HG03159 (cell line): ENCODE data around the gene PARD6A.
A peak's percentile ranks its signal among the peaks of the same experiment; 100 is the strongest.

ENCODE experiments used
- ATAC-seq: cut with Tn5 transposase; IDR thresholded peaks from one replicate; pipeline ENCODE4 v1.9.1; 2021; ENCODE audit warnings: mild to moderate bottlenecking, moderate library complexity; ENCODE audit not compliant: unreplicated experiment

The PARD6A gene

GRCh38 chr16:67666559-67667452 lies 6.0 kb downstream of the PARD6A start, which contains the start of the genes C16orf86 and ENKD1:
Gene C16orf86 (plus strand): TSS chr16:67666814. CDS start chr16:67666971, 157 bp downstream.
Gene ENKD1 (minus strand): TSS chr16:67666750. CDS start chr16:67666442, 308 bp downstream.
- peak; percentile 48 for ATAC-seq

GRCh38 chr16:67667453-67667816 lies 6.7 kb downstream of the PARD6A start:
- ATAC-seq = no peak

- ATAC-seq = peak; percentile 63
These were observed 7.2 kb downstream of the PARD6A start for GRCh38 chr16:67667817-67668494.

DNA sequence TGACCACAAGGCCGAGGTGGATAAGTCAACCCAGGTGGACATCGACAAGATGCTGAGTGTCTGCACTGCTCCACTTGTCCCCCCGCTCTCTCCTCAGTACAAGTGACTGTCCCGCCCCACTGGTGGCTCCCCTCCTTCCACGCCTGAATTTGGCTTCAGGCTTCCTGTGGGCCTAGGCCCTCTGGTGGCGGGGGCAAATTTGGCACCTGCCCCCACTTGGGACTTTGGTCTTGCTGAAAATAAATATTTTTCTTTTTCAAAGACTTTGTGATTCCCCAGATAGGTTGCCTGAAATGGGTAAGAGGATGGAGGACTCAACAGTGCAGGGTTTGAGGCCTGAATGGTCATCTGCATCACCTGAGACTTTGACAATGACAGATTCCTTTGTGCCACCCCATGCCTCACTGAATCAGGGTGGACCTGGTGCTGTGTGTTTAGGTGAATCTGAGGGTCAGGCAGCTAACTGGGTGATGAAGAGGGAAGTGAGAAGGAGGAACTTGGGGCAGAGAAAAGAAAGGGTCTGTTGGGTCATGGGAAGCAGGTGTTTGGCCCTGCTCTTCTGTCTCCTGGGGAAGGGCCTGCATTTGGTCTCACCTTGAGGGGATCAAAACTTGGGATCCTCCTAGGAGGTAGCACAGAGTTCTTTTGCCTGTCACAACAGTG lies 7.9 kb downstream of the PARD6A start:
- ATAC-seq = no peak

- ATAC-seq = no peak
These were observed 8.8 kb downstream of the PARD6A start for GRCh38 chr16:67669499-67670101.

DNA sequence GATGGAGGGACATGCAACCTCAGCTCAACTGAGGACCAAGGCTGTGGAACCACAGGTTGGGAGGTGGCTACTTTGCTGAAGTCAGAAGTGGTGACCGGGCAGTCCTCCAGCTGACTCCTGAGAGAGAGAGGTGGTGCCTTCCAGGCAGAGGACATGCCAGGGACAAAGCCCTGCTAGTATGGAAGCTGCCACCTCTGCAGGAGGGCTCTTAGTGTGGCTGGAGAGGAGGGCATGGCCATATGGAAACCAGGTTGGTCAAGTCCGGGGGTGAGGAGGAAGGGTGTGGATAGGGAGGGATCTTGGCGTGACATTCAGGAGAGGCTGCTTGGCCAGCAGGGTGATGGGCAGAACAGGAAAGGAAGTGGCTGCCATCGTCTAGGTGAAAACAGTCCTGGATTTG lies 11.5 kb downstream of the PARD6A start:
- no peak for ATAC-seq

- no peak for ATAC-seq
These were observed 12.2 kb downstream of the PARD6A start for GRCh38 chr16:67672739-67673662.

GRCh38 chr16:67673712-67674580 lies 13.2 kb downstream of the PARD6A start:
- ATAC-seq = no peak

- no peak for ATAC-seq
These were observed 14.3 kb downstream of the PARD6A start for GRCh38 chr16:67674851-67675578.

DNA sequence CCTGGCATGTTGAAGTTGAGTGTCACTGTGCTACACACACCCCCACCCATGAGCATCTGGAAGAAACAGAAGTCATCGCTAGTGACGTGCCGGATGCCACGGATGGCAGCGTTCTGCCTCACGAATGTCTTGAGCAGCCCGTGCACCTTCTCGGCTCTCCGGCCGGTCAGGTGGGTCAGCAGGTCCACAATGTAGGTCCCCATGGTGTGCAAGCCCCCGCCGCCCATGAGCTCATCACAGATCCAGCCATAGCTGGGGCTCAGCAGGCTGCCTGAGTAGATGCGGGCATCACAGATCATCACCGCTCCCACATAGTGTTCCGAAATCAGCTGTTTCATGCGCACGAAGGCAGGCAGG lies 14.8 kb downstream of the PARD6A start:
- ATAC-seq = no peak

- no peak for ATAC-seq
These were observed 15.2 kb downstream of the PARD6A start for GRCh38 chr16:67675999-67676398.

- ATAC-seq = no peak
These were observed 15.8 kb downstream of the PARD6A start for GRCh38 chr16:67676516-67676915.

- no peak for ATAC-seq
These were observed 16.2 kb downstream of the PARD6A start for GRCh38 chr16:67676939-67677338.

DNA sequence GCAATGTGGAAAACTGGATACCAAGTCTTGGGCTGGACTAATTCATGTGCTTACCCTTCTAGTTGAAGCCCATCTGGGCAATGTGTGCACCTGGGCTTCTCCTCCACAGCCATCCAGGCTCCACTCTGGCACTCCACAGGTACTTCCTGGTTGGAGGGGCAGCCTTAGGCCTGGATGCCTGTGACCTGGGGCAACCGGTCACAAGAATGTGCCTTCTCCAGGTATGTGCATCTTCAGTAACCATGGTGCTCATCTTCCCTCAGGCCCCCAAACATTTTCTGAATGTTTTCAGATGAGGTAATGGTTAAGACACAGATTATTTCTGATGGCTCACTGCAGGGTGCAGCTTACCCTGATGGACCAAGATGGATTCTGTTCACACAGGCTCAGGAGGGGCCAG lies 17.0 kb downstream of the PARD6A start:
- ATAC-seq = no peak

DNA sequence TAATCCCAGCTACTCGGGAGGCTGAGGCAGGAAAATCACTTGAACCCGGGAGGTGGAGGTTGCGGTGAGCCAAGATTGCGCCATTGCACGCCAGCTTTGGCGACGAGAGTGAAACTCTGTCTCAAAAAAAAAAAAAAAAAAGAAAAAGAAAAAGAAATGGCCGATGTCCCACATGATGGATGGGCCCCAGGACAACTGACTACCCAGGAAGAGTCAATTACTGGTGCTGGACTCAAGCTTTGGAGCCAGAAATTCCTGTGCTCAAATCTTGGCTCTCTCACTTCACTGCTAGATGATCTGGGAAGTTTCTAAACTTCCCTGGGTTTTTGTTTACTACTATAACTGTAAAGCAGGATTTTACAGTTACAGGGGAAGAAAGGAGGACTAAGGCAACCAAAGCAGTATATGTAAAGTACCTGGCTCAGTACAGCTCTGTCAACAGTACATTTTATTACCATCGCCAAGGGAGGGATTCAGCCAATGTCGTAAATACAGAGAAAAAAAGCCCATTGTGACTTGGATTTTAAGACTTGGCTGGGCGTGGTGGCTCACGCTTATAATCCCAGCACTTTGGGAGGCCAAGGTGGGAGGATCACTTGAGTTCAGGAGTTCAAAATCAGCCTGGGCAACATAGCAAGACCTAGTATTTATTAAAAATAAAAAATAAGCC lies 17.7 kb downstream of the PARD6A start:
- no peak for ATAC-seq

GRCh38 chr16:67679935-67680897 lies 19.5 kb downstream of the PARD6A start:
- ATAC-seq = no peak

DNA sequence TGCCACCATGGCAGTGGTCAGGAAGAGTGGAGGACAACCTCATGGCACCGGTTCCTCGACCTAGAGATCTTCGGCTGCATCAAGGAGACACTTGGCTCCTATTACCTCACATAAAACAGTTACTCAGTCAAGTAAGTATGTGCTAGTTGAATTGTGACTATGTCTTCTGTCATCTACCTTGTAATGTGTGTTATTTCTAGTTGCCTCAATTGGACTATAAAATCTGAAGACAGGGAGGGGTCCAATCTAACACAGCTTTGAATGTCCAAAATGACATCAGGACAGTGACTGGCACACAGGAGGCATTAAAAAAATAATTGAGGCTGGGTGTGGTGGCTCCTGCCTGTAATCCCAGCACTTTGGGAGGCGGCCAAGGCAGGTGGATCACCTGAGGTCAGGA lies 23.0 kb downstream of the PARD6A start:
- ATAC-seq = no peak
